HepG2 (cell line): ENCODE data around the gene METTL15. TPM values are rescaled to one million over a fixed set of nuclear protein-coding genes. Genes with fewer than 3 reads are reported as not detected.
"Not testable (repeated sequence)": the region's sequence is repeated elsewhere in the genome, so short reads cannot be mapped to it uniquely, and the experiment has no call there.

Experiments used
- ATAC-seq: fragments of 200-7000 bp; cut with Tn5 transposase; 3 replicates; pipeline ENCODE4 v1.9.1; 2020; ENCODE audit warnings: mild to moderate bottlenecking, moderate library complexity
- BruUV-seq: library from RNA; stranded (reverse); fragments of 400-500 nt; replicated peaks from 2 replicates; lab custom pipeline; 2021; lab: Mats Ljungman, UMichigan
- CTCF ChIA-PET: fragments of 300-600 bp; formaldehyde crosslinking; extraction: SDS; loops from one replicate; lab custom pipeline; 2021; ENCODE audit warnings: low total read pairs, inconsistent platforms, low intra/inter-chr PET ratio; lab: Yijun Ruan, JAX
- POLR2A ChIA-PET: fragments of 350-600 bp; sonication (Branson Sonifier 250); formaldehyde crosslinking; loops from one replicate; lab custom pipeline; 2020; ENCODE audit warnings: antibody characterized with exemption, inconsistent platforms; lab: Yijun Ruan, JAX
- DNase-seq: peaks from one replicate; pipeline ENCODE4 v3.0.0-alpha.2; 2015; ENCODE audit warnings: low spot score
- FAIRE-seq: peaks from 3 replicates; lab custom pipeline; 2011; peaks lifted over from hg19 to GRCh38; lab: Jason Lieb, UNC
- H2AFZ ChIP-seq: one replicate; pipeline ENCODE4 v1.6.1; 2011; ENCODE audit warnings: low read length, inconsistent platforms
- H3K27ac ChIP-seq: fragments of 300-600 bp; 3 replicates; pipeline ENCODE4 v1.8.0; 2011; ENCODE audit warnings: mixed run types, mild to moderate bottlenecking, mixed read lengths, low read length, inconsistent platforms; ENCODE audit not compliant: insufficient read depth; ENCODE audit errors: extremely low read length
- H3K27me3 ChIP-seq, 2 experiments: fragments of 200-600 bp in 1 of 2; 2 replicates in 1 of 2; 3 replicates in 1 of 2; pipeline versions ENCODE4 v1.6.0 to v1.8.0; 2011; ENCODE audit warnings: low read length in 2 of 2, mild to moderate bottlenecking in 2 of 2, moderate library complexity in 2 of 2, inconsistent platforms in 1 of 2; ENCODE audit not compliant: insufficient read depth in 2 of 2, control insufficient read depth in 1 of 2
- H3K36me3 ChIP-seq, 2 experiments: fragments of 200-600 bp in 1 of 2; replicated peaks in 1 of 2; 2 replicates in 1 of 2; 3 replicates in 1 of 2; pipeline versions ENCODE4 v1.5.1 to v1.8.0; 2011; ENCODE audit warnings: low read length in 2 of 2, inconsistent platforms in 1 of 2; ENCODE audit not compliant: insufficient read depth in 2 of 2, control insufficient read depth in 1 of 2
- H3K4me1 ChIP-seq: 2 replicates; pipeline ENCODE4 v1.5.1; 2012; ENCODE audit warnings: low read length, inconsistent platforms; ENCODE audit not compliant: insufficient read depth
- H3K4me2 ChIP-seq: 2 replicates; pipeline ENCODE4 v1.6.0; 2011; ENCODE audit warnings: low read depth, low read length, inconsistent platforms
- H3K4me3 ChIP-seq, 3 experiments: fragments of 200-600 bp in 1 of 3; sonication (generic), shearing (Covaris generic) in 1 of 3; replicated peaks in 1 of 3; 2 replicates each; pipeline ENCODE4 v1.5.1; 2011 to 2016; ENCODE audit warnings: low read length in 3 of 3, inconsistent platforms in 2 of 3, low read depth in 2 of 3, mild to moderate bottlenecking in 2 of 3, control low read depth in 1 of 3, mixed read lengths in 1 of 3; ENCODE audit not compliant: insufficient read depth in 1 of 3
- H3K79me2 ChIP-seq: one replicate; pipeline ENCODE4 v1.6.1; 2011; ENCODE audit warnings: low read length, inconsistent platforms; ENCODE audit not compliant: insufficient read depth
- H3K9ac ChIP-seq: 2 replicates; pipeline ENCODE4 v1.6.0; 2011; ENCODE audit warnings: mild to moderate bottlenecking, low read depth, low read length, inconsistent platforms; ENCODE audit not compliant: insufficient read depth
- H3K9me3 ChIP-seq: 2 replicates; pipeline ENCODE4 v1.5.1; 2012; ENCODE audit warnings: mild to moderate bottlenecking, low read length
- H4K20me1 ChIP-seq: 2 replicates; pipeline ENCODE4 v1.6.0; 2011; ENCODE audit warnings: inconsistent platforms, mild to moderate bottlenecking, low read length, moderate library complexity; ENCODE audit not compliant: insufficient read depth
- ATAD3A ChIP-seq: sonication (generic); formaldehyde crosslinking; IDR thresholded peaks from 2 replicates; pipeline ENCODE4 v1.4.0; 2020; ENCODE audit warnings: missing genetic modification reagents
- CENPBD1 ChIP-seq: sonication (generic); formaldehyde crosslinking; IDR thresholded peaks from 2 replicates; pipeline ENCODE4 v1.8.0; 2022; ENCODE audit warnings: missing genetic modification reagents, low read depth, mild to moderate bottlenecking, borderline replicate concordance
- CENPX ChIP-seq: sonication (generic); formaldehyde crosslinking; IDR thresholded peaks from 2 replicates; pipeline ENCODE4 v1.9.0; 2021; ENCODE audit warnings: mild to moderate bottlenecking, missing genetic modification reagents, moderate library complexity
- HDAC1 ChIP-seq: sonication (generic); formaldehyde crosslinking; IDR thresholded peaks from 2 replicates; pipeline ENCODE4 v1.5.1; 2020; ENCODE audit warnings: mild to moderate bottlenecking, missing genetic modification reagents
- HOXD1 ChIP-seq: sonication (generic); formaldehyde crosslinking; IDR thresholded peaks from 2 replicates; pipeline ENCODE4 v1.5.0; 2020; ENCODE audit warnings: missing genetic modification reagents
- KDM1A ChIP-seq: IDR thresholded peaks from 2 replicates; pipeline ENCODE4 v1.6.1; 2016; ENCODE audit warnings: missing compliant biosample characterization
- PHB2 ChIP-seq: fragments of 450-650 bp; IDR thresholded peaks from 2 replicates; pipeline ENCODE4 v1.6.1; 2018; ENCODE audit not compliant: partially characterized antibody
- RBM22 ChIP-seq: fragments of 200-400 bp; formaldehyde crosslinking; optimal IDR thresholded peaks from 2 replicates; pipeline ENCODE3; 2017; ENCODE audit warnings: mild to moderate bottlenecking, low read length, moderate library complexity
- RXRA ChIP-seq: sonication (generic); formaldehyde crosslinking; IDR thresholded peaks from 2 replicates; pipeline ENCODE4 v1.5.1; 2020; ENCODE audit warnings: missing genetic modification reagents
- SNAPC2 ChIP-seq: sonication (generic); formaldehyde crosslinking; IDR thresholded peaks from 2 replicates; pipeline ENCODE4 v1.8.1; 2022; ENCODE audit warnings: mild to moderate bottlenecking, missing genetic modification reagents
- TBL1XR1 ChIP-seq: fragments of 150-350 bp; IDR thresholded peaks from 2 replicates; pipeline ENCODE4 v1.6.1; 2014; ENCODE audit warnings: borderline replicate concordance, low read length; ENCODE audit not compliant: partially characterized antibody
- ZNF274 ChIP-seq: sonication (generic); formaldehyde crosslinking; IDR thresholded peaks from 2 replicates; pipeline ENCODE4 v1.5.1; 2020; ENCODE audit warnings: mild to moderate bottlenecking, missing genetic modification reagents
- ZNF329 ChIP-seq: sonication (generic); formaldehyde crosslinking; IDR thresholded peaks from 2 replicates; pipeline ENCODE4 v1.9.0; 2021; ENCODE audit warnings: low read depth, mild to moderate bottlenecking, missing genetic modification reagents
- ZNF557 ChIP-seq: sonication (generic); formaldehyde crosslinking; IDR thresholded peaks from 2 replicates; pipeline ENCODE4 v1.4.0; 2020; ENCODE audit warnings: missing genetic modification reagents
- ZNF567 ChIP-seq: sonication (generic); formaldehyde crosslinking; IDR thresholded peaks from 2 replicates; pipeline ENCODE4 v1.8.1; 2023; ENCODE audit warnings: mild to moderate bottlenecking, missing genetic modification reagents, borderline replicate concordance
- ZNF782 ChIP-seq: sonication (generic); formaldehyde crosslinking; IDR thresholded peaks from 2 replicates; pipeline ENCODE4 v1.4.0; 2020; ENCODE audit warnings: missing genetic modification reagents, mild to moderate bottlenecking, borderline replicate concordance
- ZSCAN25 ChIP-seq: sonication (generic); formaldehyde crosslinking; IDR thresholded peaks from 2 replicates; pipeline ENCODE4 v1.8.0; 2022; ENCODE audit warnings: mild to moderate bottlenecking, missing genetic modification reagents
- WGBS: methylation state at CpG from one replicate; pipeline ENCODE4 v1.1.6; 2017; ENCODE audit warnings: low lambda C conversion rate; 5-methylcytosine and 5-hydroxymethylcytosine counted together
- in situ Hi-C: cut with HindIII; loops from 2 replicates; pipeline ENCODE4 v1.10.0; 2017; ENCODE audit warnings: low pct_unique_long_range_greater_than_20kb; ENCODE audit not compliant: extremely low pct_ligation_motif_present
- intact Hi-C: fragments of 100-400 bp; cut with micrococcal nuclease; formaldehyde crosslinking; loops from one replicate; pipeline ENCODE4 v1.10.0; 2022; ENCODE audit not compliant: unreplicated experiment
- polyA plus RNA-seq, 8 experiments: library from polyadenylated mRNA; depleted of rRNA in 3 of 8; stranded (reverse) in 7 of 8; unstranded in 1 of 8; fragments of >200 nt; fragmentation: Illumina TruSeq in 4 of 8; extraction: Trizol in 4 of 8; gene quantifications; 2 replicates each; pipeline versions ENCODE4 v1.2.1 to v1.2.3, GENCODE V29; 2011 to 2016; ENCODE audit warnings: low read depth in 4 of 8, missing spikeins in 1 of 8, mixed read lengths in 1 of 8; ENCODE audit not compliant: insufficient read depth in 1 of 8
- total RNA-seq, 5 experiments: library from RNA; depleted of rRNA; stranded (reverse); fragments of >200 nt; fragmentation: Illumina TruSeq; extraction: Trizol; gene quantifications; 2 replicates each; pipeline ENCODE4 v1.2.3, GENCODE V29; 2016; ENCODE audit warnings: low read depth in 1 of 5
- TF ChIP-seq, protein P1 (sequence below): sonication (generic); formaldehyde crosslinking; IDR thresholded peaks from 2 replicates; pipeline ENCODE4 v1.4.0; 2020; ENCODE audit warnings: missing genetic modification reagents
- TF ChIP-seq, protein P2 (sequence below): fragments of 450-650 bp; IDR thresholded peaks from 2 replicates; pipeline ENCODE4 v1.6.1; 2016

Gene METTL15
- total and polyA plus RNA-seq, 2 of the 13 experiments (the other 11 are each of a cell fraction or from before 2014, with no cell fraction given): 6.5 to 14.0 TPM

DNA sequence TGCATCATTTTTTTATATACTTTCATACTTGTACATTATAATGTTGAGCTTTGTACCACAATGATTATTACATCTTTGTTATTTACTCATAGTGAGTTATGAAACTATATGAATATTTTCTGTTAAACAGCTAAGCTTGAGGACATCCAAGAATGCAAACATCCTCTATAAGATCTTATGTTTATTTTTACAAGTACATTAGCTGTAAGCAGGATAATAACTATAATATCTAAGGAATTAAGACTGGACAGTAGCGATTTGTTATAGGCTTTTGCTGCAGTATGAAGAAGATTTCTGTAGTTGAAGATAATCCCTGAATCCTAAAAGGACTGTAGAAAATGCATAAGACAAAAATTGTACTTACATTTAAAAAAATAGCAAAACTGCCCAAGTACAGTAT, 176.0 kb downstream of the METTL15 start (continued):
- TF ChIP-seq ZSCAN25 (CRISPR knock-in tag) (no peak), ATAD3A (CRISPR knock-in tag) (no peak), ZNF329 (no peak)
- TF ChIP-seq, protein P1, sequence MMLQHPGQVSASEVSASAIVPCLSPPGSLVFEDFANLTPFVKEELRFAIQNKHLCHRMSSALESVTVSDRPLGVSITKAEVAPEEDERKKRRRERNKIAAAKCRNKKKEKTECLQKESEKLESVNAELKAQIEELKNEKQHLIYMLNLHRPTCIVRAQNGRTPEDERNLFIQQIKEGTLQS: no peak
- TF ChIP-seq, protein P2, sequence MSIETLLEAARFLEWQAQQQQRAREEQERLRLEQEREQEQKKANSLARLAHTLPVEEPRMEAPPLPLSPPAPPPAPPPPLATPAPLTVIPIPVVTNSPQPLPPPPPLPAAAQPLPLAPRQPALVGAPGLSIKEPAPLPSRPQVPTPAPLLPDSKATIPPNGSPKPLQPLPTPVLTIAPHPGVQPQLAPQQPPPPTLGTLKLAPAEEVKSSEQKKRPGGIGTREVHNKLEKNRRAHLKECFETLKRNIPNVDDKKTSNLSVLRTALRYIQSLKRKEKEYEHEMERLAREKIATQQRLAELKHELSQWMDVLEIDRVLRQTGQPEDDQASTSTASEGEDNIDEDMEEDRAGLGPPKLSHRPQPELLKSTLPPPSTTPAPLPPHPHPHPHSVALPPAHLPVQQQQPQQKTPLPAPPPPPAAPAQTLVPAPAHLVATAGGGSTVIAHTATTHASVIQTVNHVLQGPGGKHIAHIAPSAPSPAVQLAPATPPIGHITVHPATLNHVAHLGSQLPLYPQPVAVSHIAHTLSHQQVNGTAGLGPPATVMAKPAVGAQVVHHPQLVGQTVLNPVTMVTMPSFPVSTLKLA: no peak

GRCh38 chr11:28289444-28289843, 181.3 kb downstream of the METTL15 start:
- no peak overlapping the region for H3K4me3 ChIP-seq
- no peak for FAIRE-seq
- 97% methylated on average over 1 of the region's 1 CpG for WGBS

DNA sequence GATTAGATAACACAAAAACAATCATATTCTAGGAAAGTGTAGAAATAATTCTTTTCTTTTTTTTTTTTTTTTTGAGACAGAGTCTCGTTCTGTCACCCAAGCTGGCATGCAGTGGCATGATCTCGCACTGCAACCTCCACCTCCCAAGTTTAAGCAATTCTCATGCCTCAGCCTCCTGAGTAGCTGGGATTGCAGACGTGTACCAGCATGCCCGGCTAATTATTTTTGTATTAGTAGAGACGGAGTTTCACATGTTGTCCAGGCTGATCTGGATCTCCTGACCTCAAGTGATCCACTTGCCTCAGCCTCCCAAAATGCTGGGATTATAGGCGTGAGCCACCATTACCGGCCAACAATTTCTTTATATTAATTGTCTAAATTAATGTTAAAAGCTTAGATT, 182.8 kb downstream of the METTL15 start:
- H3K27ac ChIP-seq, POLR2A ChIA-PET, H3K4me1 ChIP-seq, FAIRE-seq, H3K9ac ChIP-seq, H3K4me2 ChIP-seq, H4K20me1 ChIP-seq, H3K4me3 ChIP-seq, H3K79me2 ChIP-seq, intact Hi-C loops, H3K36me3 ChIP-seq, DNase-seq, CTCF ChIA-PET, ATAC-seq, in situ Hi-C loops, H3K9me3 ChIP-seq, BruUV-seq, H3K27me3 ChIP-seq, H2AFZ ChIP-seq: not testable (repeated sequence)
- WGBS: 99% methylated on average over 7 of the region's 7 CpGs

More at GRCh38 chr11:28289444-28289843, 181.3 kb downstream of the METTL15 start:
- in situ Hi-C loops: no loop called here
- Histone ChIP-seq H4K20me1 (no peaks in the 10 kb centered on the region), H3K27ac (no peak overlapping the region), H3K9ac (no peak overlapping the region), H3K79me2 (no peaks in the 10 kb centered on the region), H3K36me3 (peaks cover 0 to 4% of the 10 kb centered on the region in 2 experiments; a peak in 1 of 5 replicates), H3K27me3 (no peaks in the 10 kb centered on the region), H3K4me1 (no peaks in the 10 kb centered on the region), H3K4me2 (no peak overlapping the region), H3K9me3 (no peaks in the 10 kb centered on the region), H2AFZ (no peak overlapping the region)
- CTCF ChIA-PET: no interaction called here
- TF ChIP-seq SNAPC2 (CRISPR knock-in tag): no peak
- TF ChIP-seq ZNF557: no peak
- no peak for TF ChIP-seq HOXD1 (CRISPR knock-in tag)
- TF ChIP-seq CENPX (CRISPR knock-in tag): no peak
- no peak for TF ChIP-seq ZNF567 (CRISPR knock-in tag)
- TF ChIP-seq CENPBD1 (CRISPR knock-in tag): no peak
- no peak for TF ChIP-seq TBL1XR1
- TF ChIP-seq ZNF274 (CRISPR knock-in tag): no peak
- TF ChIP-seq RXRA: no peak
- TF ChIP-seq RBM22: no peak
- no peak for TF ChIP-seq HDAC1 (CRISPR knock-in tag)
- no peak for TF ChIP-seq ZNF782 (CRISPR knock-in tag)
- TF ChIP-seq PHB2: no peak
- no peak for TF ChIP-seq KDM1A (CRISPR knock-in tag)
- ATAC-seq: no peak
- POLR2A ChIA-PET: no interaction called here
- intact Hi-C loops: no loop called here
- DNase-seq: no peak
- BruUV-seq: no TSS peak
